Ovary (tissue), 9 donors: ENCODE results near the gene BOK. TPM values are rescaled to one million over a fixed set of nuclear protein-coding genes. Genes with fewer than 3 reads are reported as not detected.

Source experiments
- DNase-seq, 5 donors: peaks; one replicate each; pipeline ENCODE4 v3.0.0-alpha.2; 2019 to 2020
- H3K27ac ChIP-seq, 2 donors: fragments of 200-600 bp; one replicate each; pipeline versions ENCODE4 v1.5.1 to v1.8.0; 2019 to 2022
- H3K27me3 ChIP-seq: fragments of 200-600 bp; one replicate; pipeline ENCODE4 v1.8.0; 2022
- H3K36me3 ChIP-seq: fragments of 200-600 bp; sonication (generic); one replicate; pipeline ENCODE4 v1.5.1; 2019
- H3K4me1 ChIP-seq: one replicate; pipeline ENCODE4 v1.8.1; 2013; ENCODE audit warnings: mild to moderate bottlenecking, moderate library complexity; ENCODE audit not compliant: insufficient read depth
- H3K4me3 ChIP-seq: fragments of 200-600 bp; sonication (generic); one replicate; pipeline ENCODE4 v1.5.1; 2017
- H3K9me3 ChIP-seq, 2 donors: fragments of 200-600 bp in 1 of 2; sonication (generic) in 1 of 2; one replicate each; pipeline versions ENCODE4 v1.5.1 to v1.8.1; 2013 to 2019; ENCODE audit warnings: mild to moderate bottlenecking in 1 of 2, moderate library complexity in 1 of 2
- CTCF ChIP-seq, 3 donors: fragments of 450-650 bp in 2 of 3; fragments of 200-600 bp in 1 of 3; IDR thresholded peaks; one replicate each; pipeline versions ENCODE4 v1.5.1 to v1.8.0; 2016 to 2022; ENCODE audit warnings: antibody characterized with exemption in 3 of 3, mild to moderate bottlenecking in 1 of 3
- EP300 ChIP-seq: sonication (generic); formaldehyde crosslinking; IDR thresholded peaks from one replicate; pipeline ENCODE4 v1.6.1; 2017; ENCODE audit warnings: antibody characterized with exemption
- POLR2A ChIP-seq: fragments of 450-650 bp; IDR thresholded peaks from one replicate; pipeline ENCODE4 v1.6.1; 2017; ENCODE audit warnings: antibody characterized with exemption, mild to moderate bottlenecking, moderate library complexity
- WGBS, 3 donors: extraction: QIAGEN DNeasy Blood & Tissue Kit in 1 of 3; methylation state at CpG; one replicate each; pipeline versions ENCODE4 v1.1.5 to v1.1.7; 2013 to 2017; 5-methylcytosine and 5-hydroxymethylcytosine counted together
- intact Hi-C, 4 donors: fragments of 100-400 bp; cut with DNase I; formaldehyde crosslinking; loops; one replicate each; pipeline versions ENCODE4 v1.11.0 to v1.15.1; 2022 to 2023
- polyA plus RNA-seq, 2 donors: library from polyadenylated mRNA; stranded (reverse); fragments of 200-250 nt in 1 of 2; fragments of 350-450 nt in 1 of 2; fragmentation: Illumina TruSeq in 1 of 2; extraction: RNeasy Lipid Tissue Mini Kit (QIAGEN cat#74804) in 1 of 2; gene quantifications; one replicate each; pipeline ENCODE4 v1.2.3, GENCODE V29; 2013 to 2014
- total RNA-seq, 7 donors: library from RNA; depleted of rRNA in 2 of 7; stranded (reverse); fragments of >200 nt in 2 of 7; fragmentation: NEBNext Ultra II Directional in 3 of 7; extraction: Animal tissue kit (Norgen Biotek cat#: 25700) in 3 of 7; gene quantifications; one replicate each; pipeline versions ENCODE4 v1.1.0 to v1.2.4, GENCODE V29; 2016 to 2023
- donor health status: DM: no; HTN: no; CAD: no; lungs with moderate emphysema.
- donor health status: DM: no; HTN: no; CAD: no.
- donor health status: Bipolar disorder and iron deficiency.
- donor health status: DM: yes; HTN: yes; CAD: no.
- donor health status: DM: no; HTN: no; CAD: no.
- donor health status: DM: yes; HTN: yes; CAD: no.

Gene BOK
- total and polyA plus RNA-seq, 9 donors: 4.8 to 20.6 (median 13.5) TPM

- DNase-seq: no peak
- H3K27me3 ChIP-seq: no peaks in the 10 kb centered on the region
- TF ChIP-seq CTCF (IDR thresholded peaks at IDR 0.05): no peak
- no peak for TF ChIP-seq EP300
- no peak for TF ChIP-seq POLR2A
- H3K4me1 ChIP-seq: no peaks in the 10 kb centered on the region
- no peaks in the 10 kb centered on the region for H3K9me3 ChIP-seq
- H3K27ac ChIP-seq: no peak overlapping the region
- intact Hi-C loops: no loop called here
- 60 to 69% (median 61%) methylated on average over 5 of the region's 5 CpGs for WGBS, 3 donors
- no peak overlapping the region for H3K4me3 ChIP-seq
- no peaks in the 10 kb centered on the region for H3K36me3 ChIP-seq
Observed at GRCh38 chr2:241514553-241514952, 44.0 kb upstream of the BOK start.

DNA sequence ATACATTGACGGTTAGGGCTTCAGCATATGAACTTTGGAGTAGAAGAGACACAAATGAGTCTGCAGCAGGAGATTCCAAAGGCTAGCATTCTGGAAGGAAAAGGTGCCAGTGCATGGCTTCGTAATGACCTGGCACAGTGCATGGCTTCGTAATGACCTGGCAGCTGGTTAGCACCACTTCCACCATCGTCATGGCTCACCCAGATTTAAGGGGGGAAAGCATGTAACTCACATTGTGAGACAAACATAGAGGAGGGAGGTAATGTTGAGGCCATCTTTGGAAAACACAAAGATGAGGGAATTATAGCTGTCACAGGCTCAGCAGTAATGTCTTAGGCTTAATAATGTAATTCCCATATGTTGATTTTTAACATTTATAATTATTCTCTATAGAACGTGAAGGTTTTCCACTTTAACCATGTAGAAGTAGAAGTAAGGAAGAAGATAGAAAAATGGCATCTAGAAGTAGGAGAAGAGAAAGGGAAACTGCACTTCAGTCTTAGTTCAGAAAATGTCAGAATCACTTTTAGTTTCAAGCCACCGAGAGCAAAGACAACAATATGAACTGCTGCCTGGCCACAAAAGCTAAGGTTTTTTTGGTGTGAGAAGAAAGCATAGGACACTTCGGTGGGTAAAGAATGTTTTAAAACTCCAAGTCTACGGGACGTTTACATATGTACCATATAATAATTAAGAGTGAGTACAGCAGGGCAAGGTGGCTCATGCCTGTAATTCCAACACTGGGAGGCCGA is 43.4 kb upstream of the BOK start:
- 39 to 48% (median 47%) methylated on average over 10 of the region's 10 CpGs for WGBS, 3 donors
- Histone ChIP-seq H3K4me3 (no peak overlapping the region), H3K36me3 (no peaks in the 10 kb centered on the region), H3K9me3 (no peaks in the 10 kb centered on the region), H3K4me1 (no peaks in the 10 kb centered on the region), H3K27me3 (no peaks in the 10 kb centered on the region), H3K27ac (no peak overlapping the region)
- no peak for DNase-seq
- intact Hi-C loops: no loop called here
- TF ChIP-seq CTCF (IDR thresholded peaks at IDR 0.05): no peak
- TF ChIP-seq EP300: no peak
- TF ChIP-seq POLR2A: no peak

DNA sequence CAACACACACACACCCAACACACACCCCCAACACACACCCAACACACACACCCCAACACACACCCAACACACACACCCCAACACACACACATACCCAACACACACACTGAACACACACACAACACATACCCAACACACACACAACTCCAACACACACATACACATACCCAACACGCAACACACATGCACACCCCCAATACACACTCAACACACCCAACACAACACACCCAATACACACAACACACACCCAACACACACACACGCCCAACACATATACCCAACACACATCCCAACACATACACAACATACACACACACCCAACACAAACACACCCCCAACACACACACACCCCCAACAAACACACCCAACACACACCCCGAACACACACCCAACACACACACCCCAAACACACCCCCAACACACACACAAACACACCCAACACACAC is 42.0 kb upstream of the BOK start:
- H3K4me1 ChIP-seq: no peaks in the 10 kb centered on the region
- intact Hi-C loops: no loop called here
- H3K9me3 ChIP-seq: no peaks in the 10 kb centered on the region
- 88 to 95% (median 93%) methylated on average over 3 of the region's 3 CpGs for WGBS, 3 donors
- no peaks in the 10 kb centered on the region for H3K36me3 ChIP-seq
- no peak overlapping the region for H3K4me3 ChIP-seq
- no peak for TF ChIP-seq EP300
- H3K27me3 ChIP-seq: no peaks in the 10 kb centered on the region
- no peak overlapping the region for H3K27ac ChIP-seq
- DNase-seq: no peak

DNA sequence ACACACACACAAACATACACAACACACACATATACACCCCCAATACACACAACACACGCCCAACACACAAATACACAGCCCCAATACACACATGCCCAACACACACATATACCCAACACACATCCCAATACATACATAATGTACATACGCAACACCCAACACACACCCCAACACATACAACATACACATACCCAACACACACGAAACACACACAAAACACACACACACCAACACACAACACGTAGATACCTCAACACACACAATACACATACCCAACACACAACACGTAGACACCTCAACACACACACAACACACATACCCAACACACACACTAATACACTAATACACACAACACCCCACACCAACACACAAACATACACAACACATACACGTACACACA is 41.2 kb upstream of the BOK start:
- no peaks in the 10 kb centered on the region for H3K4me1 ChIP-seq
- DNase-seq: no peak
- H3K9me3 ChIP-seq: no peaks in the 10 kb centered on the region
- no peak overlapping the region for H3K4me3 ChIP-seq
- no peaks in the 10 kb centered on the region for H3K27me3 ChIP-seq
- intact Hi-C loops: no loop called here
- 90 to 95% (median 95%) methylated on average over 6 of the region's 6 CpGs for WGBS, 3 donors
- H3K36me3 ChIP-seq: no peaks in the 10 kb centered on the region
- H3K27ac ChIP-seq: no peak overlapping the region
- no peak for TF ChIP-seq CTCF (IDR thresholded peaks at IDR 0.05)
- TF ChIP-seq EP300: no peak
- TF ChIP-seq POLR2A: no peak

DNA sequence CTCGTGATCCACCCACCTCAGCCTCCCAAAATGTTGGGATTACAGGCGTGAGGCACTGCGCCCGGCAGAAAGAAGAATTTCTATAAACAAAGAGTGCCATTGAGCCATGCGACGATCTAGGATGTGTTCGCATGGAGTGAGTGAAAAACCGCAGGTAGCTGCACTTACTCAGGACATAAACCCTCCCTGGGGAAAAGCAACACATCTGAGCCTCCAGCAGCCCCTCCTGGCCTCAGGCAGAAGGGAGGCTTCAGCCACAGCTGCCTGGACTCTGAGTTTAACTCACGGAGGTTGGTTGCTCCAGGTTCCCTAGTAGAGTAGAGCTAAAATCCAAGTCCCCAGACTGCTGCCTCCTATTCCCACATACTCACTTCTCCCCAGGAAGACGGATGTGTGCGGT is 38.9 kb upstream of the BOK start:
- H3K27me3 ChIP-seq: no peaks in the 10 kb centered on the region
- TF ChIP-seq CTCF (IDR thresholded peaks at IDR 0.05) (no peak), POLR2A (no peak)
- no peak for DNase-seq
- no peaks in the 10 kb centered on the region for H3K36me3 ChIP-seq
- no peaks in the 10 kb centered on the region for H3K4me1 ChIP-seq
- intact Hi-C loops: no loop called here
- H3K27ac ChIP-seq: no peak overlapping the region
- no peaks in the 10 kb centered on the region for H3K9me3 ChIP-seq
- H3K4me3 ChIP-seq: no peak overlapping the region
- WGBS, 3 donors: 57 to 72% (median 61%) methylated on average over 11 of the region's 11 CpGs
